Right lobe of liver (tissue), 4 donors: Measurements from ENCODE around the gene SERTAD1.

Experiments
- POLR2A ChIP-seq: fragments of 450-650 bp; IDR thresholded peaks from one replicate; pipeline ENCODE4 v1.6.1; 2017; ENCODE audit warnings: antibody characterized with exemption, mild to moderate bottlenecking
- TF ChIP-seq, protein P1 (sequence below), 4 donors: fragments of 200-600 bp in 3 of 4; fragments of 450-650 bp in 1 of 4; IDR thresholded peaks; one replicate each; pipeline versions ENCODE4 v1.5.1 to v1.8.0; 2016 to 2022; ENCODE audit warnings: antibody characterized with exemption in 4 of 4, mild to moderate bottlenecking in 2 of 4
- donor health status: DM: no; HTN: no; CAD: no.
- donor health status: DM: no; HTN: no; CAD: no.
- donor health status: DM: no; HTN: yes; CAD: no.

DNA sequence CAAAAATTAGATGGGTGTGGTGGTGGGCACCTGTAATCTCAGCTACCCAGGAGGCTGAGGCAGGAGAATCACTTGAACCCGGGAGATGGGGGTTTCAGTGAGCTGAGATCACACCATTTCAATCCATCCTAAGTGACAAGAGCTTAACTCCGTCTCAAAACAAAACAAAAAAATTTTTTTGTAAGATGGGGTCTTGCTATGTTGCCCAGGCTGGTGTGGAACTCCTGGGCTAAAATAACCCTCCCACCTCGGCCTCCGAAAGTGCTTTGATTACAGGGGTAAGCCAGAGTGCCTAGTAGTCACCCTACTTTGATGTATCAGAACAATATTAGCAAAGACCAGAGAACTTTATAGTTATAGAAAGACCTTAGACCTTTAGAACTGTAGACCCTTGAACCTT is 48.9 kb upstream of the SERTAD1 start:
- TF ChIP-seq, protein P1, sequence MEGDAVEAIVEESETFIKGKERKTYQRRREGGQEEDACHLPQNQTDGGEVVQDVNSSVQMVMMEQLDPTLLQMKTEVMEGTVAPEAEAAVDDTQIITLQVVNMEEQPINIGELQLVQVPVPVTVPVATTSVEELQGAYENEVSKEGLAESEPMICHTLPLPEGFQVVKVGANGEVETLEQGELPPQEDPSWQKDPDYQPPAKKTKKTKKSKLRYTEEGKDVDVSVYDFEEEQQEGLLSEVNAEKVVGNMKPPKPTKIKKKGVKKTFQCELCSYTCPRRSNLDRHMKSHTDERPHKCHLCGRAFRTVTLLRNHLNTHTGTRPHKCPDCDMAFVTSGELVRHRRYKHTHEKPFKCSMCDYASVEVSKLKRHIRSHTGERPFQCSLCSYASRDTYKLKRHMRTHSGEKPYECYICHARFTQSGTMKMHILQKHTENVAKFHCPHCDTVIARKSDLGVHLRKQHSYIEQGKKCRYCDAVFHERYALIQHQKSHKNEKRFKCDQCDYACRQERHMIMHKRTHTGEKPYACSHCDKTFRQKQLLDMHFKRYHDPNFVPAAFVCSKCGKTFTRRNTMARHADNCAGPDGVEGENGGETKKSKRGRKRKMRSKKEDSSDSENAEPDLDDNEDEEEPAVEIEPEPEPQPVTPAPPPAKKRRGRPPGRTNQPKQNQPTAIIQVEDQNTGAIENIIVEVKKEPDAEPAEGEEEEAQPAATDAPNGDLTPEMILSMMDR (IDR thresholded peaks at IDR 0.05), result no peak
- TF ChIP-seq POLR2A, result no peak
